Thyroid gland (tissue), 4 donors: ENCODE results near the gene RABEP2.

Source experiments
- CTCF ChIP-seq, 6 experiments: fragments of 200-600 bp in 3 of 6; fragments of 450-650 bp in 3 of 6; sonication (generic) in 3 of 6; IDR thresholded peaks; one replicate each; pipeline ENCODE4 v1.5.1; 2016 to 2019; ENCODE audit warnings: antibody characterized with exemption in 6 of 6, mild to moderate bottlenecking in 2 of 6, inconsistent platforms in 1 of 6, moderate library complexity in 1 of 6
- POLR2A ChIP-seq, 2 donors: fragments of 450-650 bp; IDR thresholded peaks; one replicate each; pipeline ENCODE4 v1.6.1; 2017; ENCODE audit warnings: antibody characterized with exemption in 2 of 2, mild to moderate bottlenecking in 2 of 2, moderate library complexity in 1 of 2

- TF ChIP-seq CTCF (IDR thresholded peaks at IDR 0.05): no peak
- TF ChIP-seq POLR2A (IDR thresholded peaks at IDR 0.05): no peak
Observed at GRCh38 chr16:28927815-28928214, 2.8 kb upstream of the RABEP2 start.
